GM18867 (cell line): Measurements from ENCODE around the gene ACBD6.

ENCODE experiments used
- ATAC-seq: cut with Tn5 transposase; IDR thresholded peaks from one replicate; pipeline ENCODE4 v1.9.1; 2021; ENCODE audit warnings: mild to moderate bottlenecking, moderate library complexity; ENCODE audit not compliant: unreplicated experiment

ACBD6 gene

GRCh38 chr1:180301135-180301742, 201.1 kb downstream of the ACBD6 start:
- ATAC-seq: no peak

DNA sequence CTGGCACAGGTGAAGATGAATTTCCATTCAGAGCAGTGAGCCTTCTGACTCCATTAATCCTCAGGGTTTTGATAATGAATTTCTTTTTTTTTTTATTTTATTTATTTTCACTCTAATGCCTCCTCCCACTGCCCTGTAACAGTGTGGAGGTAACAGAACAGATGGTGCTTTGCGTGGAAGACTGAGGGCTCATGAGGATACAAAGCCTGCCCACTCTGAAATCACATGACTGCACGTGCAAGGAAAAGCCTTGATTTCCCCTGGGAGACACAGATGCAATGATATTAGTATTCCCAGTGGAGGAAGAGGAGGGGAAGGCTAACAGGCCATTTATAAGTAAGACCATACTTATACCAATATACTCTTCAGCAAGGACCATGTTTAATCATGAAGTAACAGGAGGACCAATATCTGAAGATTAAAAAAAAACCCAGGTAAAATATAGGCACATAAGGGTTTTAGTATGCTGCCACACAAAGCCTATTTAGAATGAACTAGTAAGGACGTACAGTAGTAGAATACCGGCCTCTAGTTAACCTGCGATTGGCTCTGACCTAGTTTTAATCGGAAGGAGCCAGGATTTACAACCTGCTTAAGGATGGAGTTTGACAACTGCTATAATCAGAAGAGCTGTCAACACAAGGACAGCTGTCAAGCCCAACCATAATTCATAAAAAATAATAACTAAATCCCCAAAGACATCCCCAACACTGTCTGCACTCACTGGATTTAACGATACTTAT, 202.7 kb downstream of the ACBD6 start:
- no peak for ATAC-seq

GRCh38 chr1:180295999-180296398, 206.4 kb downstream of the ACBD6 start:
- no peak for ATAC-seq

- no peak for ATAC-seq
Measured at GRCh38 chr1:180294711-180295110, 207.7 kb downstream of the ACBD6 start.

- ATAC-seq: no peak
Measured at GRCh38 chr1:180291004-180291403, 211.4 kb downstream of the ACBD6 start.

DNA sequence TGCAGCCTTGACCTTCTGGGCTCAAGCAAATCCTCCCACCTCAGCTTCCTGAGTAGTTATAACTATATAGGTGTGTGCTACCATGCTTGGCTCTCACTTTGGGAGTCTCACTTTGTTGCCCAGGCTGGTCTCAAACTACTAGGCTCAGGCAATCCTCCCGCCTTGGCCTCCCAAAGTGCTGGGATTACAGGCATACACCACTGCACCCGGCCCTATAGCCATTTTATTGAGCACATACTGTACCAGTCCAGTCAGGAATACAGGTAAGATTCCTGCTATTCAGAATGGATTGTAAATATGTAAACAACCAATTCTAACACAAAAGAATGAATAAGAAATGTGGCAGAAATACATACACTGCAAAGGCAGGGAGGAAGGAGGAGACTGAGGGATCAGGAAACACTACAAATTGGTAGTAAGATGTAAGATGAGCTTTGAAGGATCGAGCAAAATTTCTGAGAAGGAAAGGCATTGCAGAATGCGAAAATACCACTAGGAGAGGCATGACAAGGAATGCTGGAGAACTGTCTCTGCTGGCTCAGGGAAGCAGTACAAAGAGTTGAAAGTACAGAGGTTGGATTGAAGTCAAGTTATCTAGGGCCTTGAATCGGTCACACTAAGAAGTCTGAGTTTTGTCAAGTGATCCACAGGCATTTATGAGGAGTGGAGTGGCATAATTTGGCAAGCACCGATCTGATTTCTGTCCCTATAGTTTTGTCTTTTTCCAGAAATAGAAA, 211.9 kb downstream of the ACBD6 start:
- ATAC-seq: no peak

- ATAC-seq: no peak
Measured at GRCh38 chr1:180288940-180289339, 213.4 kb downstream of the ACBD6 start.

- no peak for ATAC-seq
Measured at GRCh38 chr1:180287988-180288705, 214.2 kb downstream of the ACBD6 start.

- ATAC-seq: no peak
Measured at GRCh38 chr1:180286417-180286816, 216.0 kb downstream of the ACBD6 start.

- no peak for ATAC-seq
Measured at GRCh38 chr1:180283098-180283497, 219.3 kb downstream of the ACBD6 start.

GRCh38 chr1:180282401-180283044, 219.9 kb downstream of the ACBD6 start:
- no peak for ATAC-seq

GRCh38 chr1:180281490-180281889, 220.9 kb downstream of the ACBD6 start:
- no peak for ATAC-seq

DNA sequence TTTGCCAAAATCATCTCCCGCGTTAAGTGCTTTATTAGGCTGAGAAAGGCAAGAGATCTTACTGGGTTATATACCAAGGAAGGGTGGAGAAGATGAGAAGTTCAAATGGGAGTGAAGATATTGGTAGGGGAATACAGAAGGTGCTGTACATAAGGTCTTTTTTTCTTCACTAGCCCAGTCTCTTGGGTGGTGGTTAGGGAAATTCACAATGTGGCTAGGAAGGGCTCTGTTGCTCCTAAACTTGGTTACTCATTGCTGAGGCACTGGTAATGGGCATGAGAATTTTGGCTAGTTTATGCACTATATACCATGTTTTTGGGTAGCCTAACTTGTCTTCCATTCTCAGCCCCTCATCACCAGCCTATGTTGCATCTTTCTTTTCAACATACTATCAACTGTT, 221.8 kb downstream of the ACBD6 start:
- no peak for ATAC-seq

DNA sequence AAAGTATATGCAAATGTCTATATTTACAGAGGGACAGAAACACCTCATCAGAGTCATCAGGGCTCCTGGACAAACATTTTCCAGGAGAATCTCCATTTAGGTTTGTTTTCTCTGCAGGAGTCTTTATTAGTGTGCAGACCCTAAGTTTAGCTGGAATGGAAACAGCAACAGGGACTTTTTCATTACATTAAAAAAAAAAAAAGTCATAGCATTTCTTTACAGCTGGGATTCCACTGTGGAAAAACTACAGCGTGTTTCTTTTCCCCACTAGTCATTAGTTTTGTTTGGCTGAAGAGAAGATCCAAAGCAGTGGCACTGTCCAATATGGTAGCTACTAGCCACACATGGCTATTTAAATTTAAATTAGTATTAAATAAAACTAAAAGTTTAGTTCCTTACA, 222.7 kb downstream of the ACBD6 start:
- ATAC-seq: no peak

GRCh38 chr1:180278596-180279395, 223.6 kb downstream of the ACBD6 start:
- ATAC-seq: no peak

DNA sequence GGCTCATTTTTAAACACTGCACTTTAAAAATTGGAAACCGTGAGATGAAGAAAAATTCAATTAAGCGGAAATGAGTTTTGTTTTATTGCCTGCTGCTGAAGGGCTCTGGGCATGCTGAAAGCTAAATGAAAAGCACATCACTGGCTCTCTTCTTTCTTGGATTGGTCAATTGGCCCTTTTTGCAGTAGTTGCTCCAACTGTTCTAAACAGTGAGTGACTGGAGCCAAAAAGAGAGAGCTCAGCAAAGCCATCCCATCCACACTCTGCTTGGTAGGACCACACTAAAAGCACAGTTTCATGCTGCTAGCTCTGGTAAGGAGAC, 224.2 kb downstream of the ACBD6 start:
- no peak for ATAC-seq

- ATAC-seq: no peak
Measured at GRCh38 chr1:180277476-180278193, 224.7 kb downstream of the ACBD6 start.

- no peak for ATAC-seq
Measured at GRCh38 chr1:180275726-180276125, 226.7 kb downstream of the ACBD6 start.

DNA sequence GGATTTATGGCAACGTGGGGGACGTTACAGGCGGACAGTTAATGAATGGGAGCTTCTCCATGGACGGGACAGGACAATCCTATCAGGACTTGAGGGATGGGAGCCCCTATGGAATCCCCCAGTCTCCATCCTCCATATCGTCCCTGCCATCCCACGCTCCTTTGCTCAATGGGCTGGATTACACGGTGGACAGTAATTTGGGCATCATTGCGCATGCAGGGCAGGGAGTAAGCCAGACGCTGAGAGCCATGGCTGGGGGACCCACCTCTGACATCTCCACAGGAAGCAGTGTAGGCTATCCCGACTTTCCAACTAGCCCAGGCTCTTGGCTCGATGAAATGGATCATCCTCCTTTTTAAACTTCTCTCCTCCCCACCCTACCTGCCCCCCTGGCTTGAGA, 228.2 kb downstream of the ACBD6 start:
- ATAC-seq: no peak

GRCh38 chr1:180273066-180273465, 229.3 kb downstream of the ACBD6 start:
- ATAC-seq: no peak
